ENCODE data around the gene BBOF1.

BBOF1 gene

DNA sequence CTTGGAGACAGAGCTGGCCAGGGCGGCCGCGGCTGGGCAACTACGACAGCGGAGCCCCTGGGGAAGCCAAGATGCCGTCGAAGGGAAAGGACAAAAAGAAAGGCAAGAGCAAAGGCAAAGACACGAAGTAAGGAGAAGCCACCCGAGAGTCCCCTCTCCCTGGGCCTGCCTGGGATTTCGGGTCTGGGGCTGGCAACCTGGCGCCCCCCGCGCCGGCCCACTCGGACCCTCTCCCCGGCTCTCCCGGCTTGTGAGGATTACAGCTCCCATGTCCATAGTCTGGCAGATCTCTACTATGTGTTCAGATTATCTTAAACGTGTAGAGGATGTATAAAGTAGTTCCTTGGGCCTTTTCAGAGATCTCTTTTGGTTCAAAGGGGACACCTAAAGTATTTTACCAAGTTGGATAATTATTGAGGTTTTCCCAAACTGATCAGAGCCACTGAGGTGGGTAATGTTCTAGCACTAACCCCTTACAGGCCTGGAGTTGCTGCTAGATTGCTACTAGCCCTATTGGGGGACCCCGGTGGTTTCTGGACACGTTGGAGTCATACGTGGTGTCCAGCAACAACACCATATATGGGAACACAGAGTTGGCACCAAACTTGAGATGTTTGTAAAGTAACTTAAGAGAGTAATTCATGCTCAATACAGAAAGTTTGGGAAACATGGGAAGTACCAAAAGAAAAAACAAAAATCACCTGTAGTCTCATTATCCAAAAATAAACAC lies 424 bp downstream of the BBOF1 start:
- DNase-seq (ENCODE audit: extremely low spot score, insufficient read length, low read depth) (no peak), FAIRE-seq (no peak)

DNA sequence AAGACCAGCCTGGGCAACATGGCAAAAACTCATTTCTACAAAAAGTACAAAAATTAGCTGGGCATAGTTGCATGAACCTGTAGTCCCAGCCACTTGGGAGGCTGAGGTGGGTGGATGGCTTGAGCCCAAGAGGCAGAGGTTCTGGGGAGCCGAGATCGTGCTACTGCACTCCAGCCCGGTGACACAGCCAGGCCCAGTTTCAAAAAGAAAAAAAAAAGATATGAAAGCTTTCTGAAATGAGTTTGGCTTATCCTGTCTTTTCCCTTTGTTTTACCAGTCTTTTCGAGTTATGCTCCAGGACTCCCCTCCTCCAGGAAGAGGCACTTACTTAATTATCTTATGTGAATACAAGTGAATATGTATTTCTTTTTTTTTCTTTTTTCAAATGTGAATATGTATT lies 3.2 kb downstream of the BBOF1 start:
- DNase-seq (ENCODE audit: extremely low spot score, insufficient read length, low read depth): no peak
- no peak for FAIRE-seq

GRCh38 chr14:74029136-74029535 lies 10.0 kb downstream of the BBOF1 start:
- FAIRE-seq (no peak), DNase-seq (ENCODE audit: extremely low spot score, insufficient read length, low read depth) (no peak)

DNA sequence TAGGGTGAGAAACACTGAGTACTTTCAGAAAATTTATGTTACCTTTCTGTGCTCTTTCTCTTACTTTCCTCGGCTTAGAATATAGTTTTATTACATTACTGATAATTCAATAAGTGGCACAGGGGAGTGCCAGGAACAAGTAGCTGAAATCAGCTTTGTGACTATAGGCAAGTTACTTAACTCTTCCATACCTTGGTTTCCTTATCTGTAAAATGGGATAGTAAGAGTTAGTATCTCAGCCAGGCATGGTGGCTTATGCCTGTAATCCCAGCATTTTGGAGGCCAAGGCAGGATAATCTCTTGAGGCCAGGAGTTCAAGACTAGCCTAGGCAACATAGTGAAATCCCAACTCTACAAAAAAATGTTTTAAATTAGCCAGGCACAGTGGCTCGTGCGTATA lies 15.4 kb downstream of the BBOF1 start:
- DNase-seq (ENCODE audit: extremely low spot score, insufficient read length, low read depth): no peak
- FAIRE-seq: no peak

DNA sequence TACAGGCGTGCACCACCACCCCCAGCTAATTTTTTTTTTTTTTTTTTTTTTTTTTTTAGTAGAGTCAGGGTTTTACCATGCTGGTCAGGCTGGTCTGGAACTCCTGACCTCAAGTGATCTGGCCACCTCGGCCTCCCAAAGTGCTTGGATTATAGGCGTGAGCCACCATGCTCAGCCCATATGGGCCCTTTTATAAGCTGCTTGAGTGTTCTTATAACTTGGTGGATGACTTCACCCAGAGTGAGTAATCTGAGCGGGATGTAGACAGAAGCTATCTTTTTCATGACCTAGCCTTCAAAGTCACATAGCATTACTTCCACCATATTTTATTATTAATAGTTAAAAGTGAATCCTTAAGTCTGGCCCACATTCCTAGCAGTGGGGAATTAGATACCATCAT lies 16.4 kb downstream of the BBOF1 start:
- DNase-seq (ENCODE audit: extremely low spot score, insufficient read length, low read depth): no peak
- no peak for FAIRE-seq

DNA sequence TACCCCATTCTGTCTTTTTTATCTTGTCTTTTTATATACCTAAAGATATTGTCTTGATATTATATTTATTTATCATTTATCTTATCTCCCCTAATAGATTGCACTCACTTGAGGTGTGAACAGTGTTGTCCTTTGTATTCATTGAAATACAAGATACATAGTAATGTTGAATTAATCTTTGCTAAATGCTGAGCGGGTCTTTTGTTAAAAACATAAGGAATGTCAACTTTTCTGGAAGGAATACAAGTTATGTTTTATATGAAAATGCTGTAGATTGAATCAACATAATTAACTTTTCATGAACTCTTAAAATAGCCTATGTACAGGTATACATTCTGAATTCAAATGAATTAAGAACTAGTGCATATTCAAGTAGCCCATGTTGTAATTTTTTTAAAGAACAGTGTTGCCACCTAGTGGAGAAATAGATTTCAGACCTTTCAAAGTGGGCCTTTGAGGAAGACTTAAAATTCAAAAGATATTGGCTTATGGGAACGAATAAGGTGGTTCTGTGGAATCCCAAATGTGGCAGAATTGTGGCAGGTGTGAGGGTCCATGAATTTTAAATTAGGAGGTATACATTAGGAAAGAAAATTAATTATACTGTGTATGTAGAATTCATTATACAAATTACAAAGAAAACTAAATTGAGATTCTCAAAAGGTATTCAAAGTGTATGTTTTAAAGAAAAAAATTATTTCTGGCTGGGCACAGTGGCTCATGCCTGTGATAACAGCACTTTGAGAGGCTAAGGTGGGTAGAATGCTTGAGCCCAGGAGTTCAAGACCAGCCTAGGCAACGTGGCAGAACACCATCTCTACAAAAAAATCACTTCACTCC lies 19.1 kb downstream of the BBOF1 start:
- FAIRE-seq: peak; percentile 42
- DNase-seq (ENCODE audit: extremely low spot score, insufficient read length, low read depth): no peak

DNA sequence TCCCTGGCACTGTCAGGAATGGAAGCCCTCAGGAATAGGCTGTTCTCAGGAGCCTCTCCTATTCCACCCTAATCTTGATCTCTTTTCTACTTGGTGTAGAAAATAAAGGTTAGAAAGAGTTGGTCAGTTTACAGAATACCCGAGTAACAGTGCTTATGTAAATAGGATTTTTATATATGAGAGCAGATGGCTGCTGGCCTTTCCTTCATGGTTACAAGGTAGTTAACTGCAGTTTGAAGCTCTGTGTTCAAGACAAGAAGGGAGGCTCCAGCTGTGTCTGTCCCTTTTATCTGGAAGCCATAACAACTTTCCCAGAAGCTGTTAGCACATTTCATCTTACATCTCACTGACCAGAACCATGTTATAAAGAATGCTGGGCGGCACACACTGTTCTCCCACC lies 23.1 kb downstream of the BBOF1 start:
- DNase-seq (ENCODE audit: extremely low spot score, insufficient read length, low read depth) (no peak), FAIRE-seq (no peak)

DNA sequence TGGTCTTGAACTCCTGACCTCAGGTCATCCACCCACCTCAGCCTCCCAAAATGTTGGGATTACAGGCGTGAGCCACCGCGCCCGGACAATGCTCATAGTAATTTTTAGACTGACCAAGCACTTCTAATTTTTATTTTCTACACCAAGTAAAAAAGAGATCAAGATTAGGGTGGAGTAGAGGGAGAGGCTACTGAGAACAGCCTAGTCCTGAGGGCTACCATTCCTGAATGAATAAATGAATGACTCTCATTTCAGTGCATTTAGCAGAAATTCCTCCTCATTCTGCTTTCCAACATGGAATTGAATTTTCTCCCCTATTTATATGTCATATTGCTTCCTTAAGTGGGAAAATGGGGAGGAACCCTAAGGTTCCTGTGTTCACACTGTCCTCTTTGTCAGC lies 26.4 kb downstream of the BBOF1 start:
- FAIRE-seq (no peak), DNase-seq (ENCODE audit: extremely low spot score, insufficient read length, low read depth) (no peak)

DNA sequence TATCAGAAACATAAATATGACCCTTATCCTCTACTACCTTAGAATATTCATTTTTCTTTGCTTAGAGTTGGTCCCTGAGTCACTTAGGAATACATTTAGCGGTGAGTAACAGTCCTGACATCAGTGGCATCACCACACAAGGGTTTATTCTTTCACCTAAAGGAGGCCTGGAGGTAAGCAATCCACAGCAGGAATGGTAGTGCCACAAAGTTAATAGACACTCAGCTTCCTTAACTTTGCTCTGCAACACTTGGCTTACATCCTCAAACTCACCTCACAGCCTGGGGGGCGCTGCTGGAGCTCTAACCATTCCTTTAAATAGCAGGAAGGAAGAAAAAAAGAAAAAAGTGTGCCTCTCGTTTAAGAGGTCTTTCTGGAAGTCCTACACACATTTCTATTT lies 29.1 kb downstream of the BBOF1 start:
- DNase-seq (ENCODE audit: extremely low spot score, insufficient read length, low read depth) (no peak), FAIRE-seq (no peak)

DNA sequence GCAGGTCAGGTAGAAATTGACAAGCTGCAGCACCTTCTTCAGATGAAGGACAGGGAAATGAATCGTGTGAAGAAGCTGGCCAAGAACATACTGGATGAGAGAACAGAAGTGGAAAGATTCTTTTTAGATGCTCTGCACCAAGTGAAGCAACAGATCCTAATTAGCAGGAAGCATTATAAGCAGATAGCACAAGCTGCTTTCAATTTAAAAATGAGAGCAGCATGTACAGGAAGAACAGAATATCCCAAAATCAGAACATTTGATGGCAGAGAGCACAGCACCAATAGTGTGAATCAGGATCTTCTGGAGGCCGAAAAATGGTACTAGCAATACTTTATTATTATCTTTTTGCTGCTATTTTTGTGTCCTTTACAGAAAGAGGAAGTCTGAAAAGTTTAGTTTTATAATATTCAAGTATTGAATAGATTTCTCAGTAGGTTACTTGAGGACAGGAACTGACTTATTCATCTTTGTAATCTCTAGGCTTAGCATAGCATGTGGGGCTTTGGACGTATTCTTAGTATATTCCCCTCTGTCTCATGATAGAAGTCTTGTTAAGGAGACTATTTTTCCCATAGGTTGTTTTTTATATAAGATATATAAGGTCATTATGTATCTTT lies 30.8 kb downstream of the BBOF1 start:
- FAIRE-seq (no peak), DNase-seq (ENCODE audit: extremely low spot score, insufficient read length, low read depth) (no peak)

- FAIRE-seq (no peak), DNase-seq (ENCODE audit: extremely low spot score, insufficient read length, low read depth) (no peak)
Observed at GRCh38 chr14:74062809-74063150, 43.6 kb downstream of the BBOF1 start.

- FAIRE-seq (no peak), DNase-seq (ENCODE audit: extremely low spot score, insufficient read length, low read depth) (no peak)
Observed at GRCh38 chr14:74064426-74064825, 45.3 kb downstream of the BBOF1 start.

DNA sequence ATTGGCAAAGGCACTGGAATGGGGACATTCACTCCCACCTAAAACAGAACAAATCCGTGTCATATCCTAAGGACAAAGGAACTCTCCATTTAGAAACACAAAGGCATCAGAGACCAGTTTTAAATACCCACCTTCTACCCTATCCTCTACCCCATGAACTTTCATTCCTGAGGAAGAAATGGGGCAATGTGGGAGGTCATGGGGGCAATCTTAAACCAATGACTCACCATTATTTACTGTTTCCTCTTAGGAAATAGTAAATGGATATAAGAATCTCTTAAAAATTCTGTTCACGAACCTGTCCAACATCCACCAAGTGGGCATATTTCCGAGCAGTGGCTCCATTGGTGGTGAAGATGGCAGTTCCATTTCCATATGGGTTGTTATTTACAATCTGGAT lies 45.7 kb downstream of the BBOF1 start:
- FAIRE-seq: no peak
- DNase-seq (ENCODE audit: extremely low spot score, insufficient read length, low read depth): no peak

- FAIRE-seq (no peak), DNase-seq (ENCODE audit: extremely low spot score, insufficient read length, low read depth) (no peak)
Observed at GRCh38 chr14:74065746-74066575, 46.8 kb downstream of the BBOF1 start.

DNA sequence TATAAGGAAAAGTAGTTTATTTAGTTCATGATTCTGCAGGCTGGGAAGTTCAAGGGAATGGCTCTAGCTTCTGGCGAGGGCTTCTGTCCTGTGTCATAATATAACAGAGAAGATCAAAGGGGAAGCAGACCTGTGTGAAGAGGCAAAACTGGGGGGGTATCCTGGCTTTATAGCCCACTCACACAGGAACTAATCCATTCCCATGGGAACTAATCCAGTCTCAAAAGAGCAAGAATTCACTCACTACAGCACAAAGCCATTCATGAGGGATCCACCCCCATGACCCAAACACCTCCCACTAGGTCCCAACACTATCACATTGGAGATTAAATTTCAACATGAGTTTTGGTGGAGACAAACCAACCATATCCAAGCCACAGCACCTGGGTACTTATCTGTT lies 58.3 kb downstream of the BBOF1 start:
- FAIRE-seq: no peak
- DNase-seq (ENCODE audit: extremely low spot score, insufficient read length, low read depth): no peak

DNA sequence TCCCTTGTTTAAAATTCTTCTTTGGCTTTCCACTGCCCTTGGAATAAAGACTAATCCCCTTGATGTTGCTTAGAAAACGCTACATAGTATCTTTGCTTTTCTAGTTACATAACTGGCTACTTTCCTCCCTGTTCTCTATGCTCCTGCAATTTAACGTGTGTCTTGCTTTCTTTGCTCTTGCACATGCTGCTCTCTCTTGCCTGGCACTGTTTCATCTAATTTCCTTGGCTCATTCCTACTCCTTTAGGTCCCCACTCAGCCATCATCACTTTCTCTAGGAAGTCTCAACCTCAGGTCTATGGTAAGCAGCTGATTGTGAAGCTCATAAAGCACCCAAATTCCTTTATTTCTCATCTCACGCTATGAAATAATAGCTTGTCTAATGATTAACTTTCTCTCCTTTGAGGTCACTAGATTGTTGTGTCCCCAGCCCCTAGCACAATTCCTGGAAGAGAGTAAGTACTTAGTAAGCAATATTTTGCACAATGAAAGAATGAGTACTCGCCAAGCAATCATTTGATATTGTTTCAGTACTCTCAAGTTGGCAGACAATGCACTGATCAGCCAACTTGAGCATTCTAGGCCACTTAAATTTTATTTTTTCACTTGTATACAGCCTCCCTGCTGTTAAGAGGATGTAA lies 61.8 kb downstream of the BBOF1 start:
- DNase-seq (ENCODE audit: extremely low spot score, insufficient read length, low read depth) (no peak), FAIRE-seq (no peak)

DNA sequence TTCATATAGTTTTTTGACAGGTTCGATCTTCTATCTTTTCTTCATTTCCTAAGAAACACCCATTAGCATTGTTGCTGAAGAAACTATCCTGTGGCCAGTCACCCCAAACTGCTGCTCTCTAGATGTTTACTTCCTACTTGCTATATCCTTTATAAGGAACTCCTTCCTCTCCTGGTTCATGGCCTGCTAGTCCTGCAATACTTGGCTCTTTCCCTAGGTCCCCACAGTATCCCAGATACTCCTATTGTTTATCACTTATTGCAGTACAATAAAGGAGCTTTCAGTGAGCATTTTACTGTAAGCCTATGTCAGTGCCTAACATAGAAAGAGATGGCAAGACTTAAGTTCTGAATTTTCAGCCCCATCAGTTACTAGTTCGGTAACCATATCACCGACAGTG lies 62.3 kb downstream of the BBOF1 start:
- FAIRE-seq (no peak), DNase-seq (ENCODE audit: extremely low spot score, insufficient read length, low read depth) (no peak)

DNA sequence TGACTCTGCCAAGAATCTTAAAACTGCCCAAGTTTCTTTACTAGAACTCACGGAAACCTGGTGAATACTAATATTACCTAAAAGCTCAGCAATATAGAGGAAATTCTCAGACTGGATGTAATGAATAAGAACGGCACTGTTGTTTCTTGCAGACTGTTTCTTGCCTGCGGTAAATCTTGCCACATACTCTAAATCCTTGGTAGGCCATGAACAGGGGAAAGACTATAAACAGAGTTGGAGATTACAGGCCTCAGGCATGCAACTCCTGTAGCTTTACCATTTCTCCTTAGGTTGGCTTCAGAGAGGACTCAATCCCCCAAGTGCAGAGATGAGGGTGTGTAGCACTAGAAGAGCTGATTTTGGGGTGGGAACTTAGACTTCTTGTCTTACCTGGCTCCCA lies 64.0 kb downstream of the BBOF1 start:
- FAIRE-seq (no peak), DNase-seq (ENCODE audit: extremely low spot score, insufficient read length, low read depth) (no peak)

GRCh38 chr14:74083784-74084276 lies 64.7 kb downstream of the BBOF1 start:
- DNase-seq (ENCODE audit: extremely low spot score, insufficient read length, low read depth) (no peak), FAIRE-seq (no peak)
